Body of pancreas (tissue), 4 donors: ENCODE data around the gene ANKRD23. TPM values are rescaled to one million over a fixed set of nuclear protein-coding genes. Genes with fewer than 3 reads are reported as not detected.

Experiments
- ATAC-seq: fragments of 150-250 bp; one replicate; pipeline ENCODE4 v1.9.1; 2016
- DNase-seq, 4 donors: peaks; one replicate each; pipeline ENCODE4 v3.0.0-alpha.2; 2019
- H3K27ac ChIP-seq, 4 donors: fragments of 200-600 bp; sonication (generic); 1 replicate in 3 of 4; 2 replicates in 1 of 4; pipeline versions ENCODE4 v1.5.1 to v1.6.1; 2016 to 2019; ENCODE audit warnings: mild to moderate bottlenecking in 1 of 4, mixed read lengths in 1 of 4, moderate library complexity in 1 of 4
- H3K27me3 ChIP-seq, 2 donors: fragments of 200-600 bp; sonication (generic); one replicate each; pipeline ENCODE4 v1.6.0; 2016; ENCODE audit warnings: mild to moderate bottlenecking in 1 of 2
- H3K36me3 ChIP-seq, 2 donors: fragments of 200-600 bp; sonication (generic); replicated peaks in 1 of 2; 2 replicates each; pipeline ENCODE4 v1.5.1; 2016; ENCODE audit warnings: low read depth in 2 of 2; ENCODE audit not compliant: insufficient read depth in 1 of 2
- H3K4me1 ChIP-seq: fragments of 200-600 bp; sonication (generic); one replicate; pipeline ENCODE4 v1.6.0; 2016
- H3K4me3 ChIP-seq, 2 donors: fragments of 200-600 bp; sonication (generic); 1 replicate in 1 of 2; 2 replicates in 1 of 2; pipeline ENCODE4 v1.5.1; 2016 to 2019
- H3K9me3 ChIP-seq, 3 donors: fragments of 200-600 bp; sonication (generic); 1 replicate in 2 of 3; 2 replicates in 1 of 3; pipeline ENCODE4 v1.5.1; 2016
- POLR2A ChIP-seq, 3 donors: fragments of 450-650 bp; IDR thresholded peaks; one replicate each; pipeline ENCODE4 v1.6.1; 2016; ENCODE audit warnings: antibody characterized with exemption in 3 of 3, mild to moderate bottlenecking in 2 of 3
- WGBS, 2 donors: methylation state at CpG; one replicate each; pipeline ENCODE4 v1.1.5; 2017; 5-methylcytosine and 5-hydroxymethylcytosine counted together
- intact Hi-C: fragments of 100-400 bp; cut with DNase I; formaldehyde crosslinking; loops from one replicate; pipeline ENCODE4 v1.15.1; 2023
- total RNA-seq, 2 donors: library from RNA; depleted of rRNA; stranded (reverse); fragments of >200 nt; gene quantifications; one replicate each; pipeline ENCODE4 v1.1.0, GENCODE V29; 2016
- TF ChIP-seq, protein P1 (sequence below), 7 experiments: fragments of 450-650 bp in 4 of 7; fragments of 200-600 bp in 3 of 7; sonication (generic) in 3 of 7; IDR thresholded peaks; one replicate each; pipeline ENCODE4 v1.5.1; 2016 to 2019; ENCODE audit warnings: antibody characterized with exemption in 7 of 7

ANKRD23 gene
- total RNA-seq, 2 donors from 2014 or later, result 4.2 to 12.9 TPM

DNA sequence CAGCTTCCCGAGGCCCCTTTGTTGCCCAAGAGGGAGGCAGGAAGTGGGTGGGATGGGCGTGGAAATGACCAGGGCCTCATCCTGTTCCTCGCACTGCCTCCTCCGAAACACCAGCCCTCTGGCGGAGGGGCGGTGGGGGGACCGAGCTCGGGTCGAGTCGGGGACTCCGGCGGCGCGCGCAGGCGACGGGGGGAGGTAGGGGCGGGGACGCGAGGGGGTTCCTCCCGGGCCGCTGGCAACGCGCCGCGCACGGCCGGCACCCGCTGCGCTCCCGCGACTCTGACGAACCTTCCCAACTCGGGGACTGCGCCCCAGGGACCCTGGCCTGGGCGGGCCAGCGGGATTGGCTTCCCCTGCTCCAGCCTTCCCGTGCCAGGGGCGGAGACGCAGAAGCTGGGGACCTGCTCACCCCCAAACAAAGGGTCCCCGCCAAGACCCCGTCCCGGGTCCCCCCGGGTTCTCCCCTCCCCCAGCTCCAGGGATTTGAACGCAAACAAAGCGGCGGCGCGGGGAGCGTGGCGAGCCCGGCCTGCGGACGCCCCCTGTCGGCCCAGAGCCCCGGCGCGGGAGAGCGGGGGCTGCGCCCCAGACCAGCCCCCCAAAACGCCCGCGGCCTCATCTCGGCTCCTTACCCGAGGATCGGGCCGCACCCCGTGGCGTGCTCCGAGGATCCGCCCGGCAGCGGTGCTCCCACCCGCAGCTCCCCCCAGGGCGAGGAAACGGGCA is 24.9 kb upstream of the ANKRD23 start:
- Histone ChIP-seq H3K9me3 (no peaks in the 10 kb centered on the region), H3K27ac (peak overlapping the region; percentile 76 to 95 (median 82)), H3K4me1 (peaks cover 48% of the 10 kb centered on the region), H3K36me3 (peaks cover 0 to 11% of the 10 kb centered on the region in 2 donors), H3K27me3 (no peaks in the 10 kb centered on the region), H3K4me3 (peak overlapping the region; percentile 90 to 91)
- 0 to 1% methylated on average over 1 to 40 of the region's 76 CpGs for WGBS, 2 donors
- TF ChIP-seq, protein P1, sequence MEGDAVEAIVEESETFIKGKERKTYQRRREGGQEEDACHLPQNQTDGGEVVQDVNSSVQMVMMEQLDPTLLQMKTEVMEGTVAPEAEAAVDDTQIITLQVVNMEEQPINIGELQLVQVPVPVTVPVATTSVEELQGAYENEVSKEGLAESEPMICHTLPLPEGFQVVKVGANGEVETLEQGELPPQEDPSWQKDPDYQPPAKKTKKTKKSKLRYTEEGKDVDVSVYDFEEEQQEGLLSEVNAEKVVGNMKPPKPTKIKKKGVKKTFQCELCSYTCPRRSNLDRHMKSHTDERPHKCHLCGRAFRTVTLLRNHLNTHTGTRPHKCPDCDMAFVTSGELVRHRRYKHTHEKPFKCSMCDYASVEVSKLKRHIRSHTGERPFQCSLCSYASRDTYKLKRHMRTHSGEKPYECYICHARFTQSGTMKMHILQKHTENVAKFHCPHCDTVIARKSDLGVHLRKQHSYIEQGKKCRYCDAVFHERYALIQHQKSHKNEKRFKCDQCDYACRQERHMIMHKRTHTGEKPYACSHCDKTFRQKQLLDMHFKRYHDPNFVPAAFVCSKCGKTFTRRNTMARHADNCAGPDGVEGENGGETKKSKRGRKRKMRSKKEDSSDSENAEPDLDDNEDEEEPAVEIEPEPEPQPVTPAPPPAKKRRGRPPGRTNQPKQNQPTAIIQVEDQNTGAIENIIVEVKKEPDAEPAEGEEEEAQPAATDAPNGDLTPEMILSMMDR (IDR thresholded peaks at IDR 0.05), result peak; percentile 46 to 79 (median 59)
- peak; percentile 10 to 47 (median 37) for TF ChIP-seq POLR2A (IDR thresholded peaks at IDR 0.05)
- peak; percentile 70 to 86 (median 82) for DNase-seq
- peak; percentile 58 for ATAC-seq
- intact Hi-C loops, result no loop called here

DNA sequence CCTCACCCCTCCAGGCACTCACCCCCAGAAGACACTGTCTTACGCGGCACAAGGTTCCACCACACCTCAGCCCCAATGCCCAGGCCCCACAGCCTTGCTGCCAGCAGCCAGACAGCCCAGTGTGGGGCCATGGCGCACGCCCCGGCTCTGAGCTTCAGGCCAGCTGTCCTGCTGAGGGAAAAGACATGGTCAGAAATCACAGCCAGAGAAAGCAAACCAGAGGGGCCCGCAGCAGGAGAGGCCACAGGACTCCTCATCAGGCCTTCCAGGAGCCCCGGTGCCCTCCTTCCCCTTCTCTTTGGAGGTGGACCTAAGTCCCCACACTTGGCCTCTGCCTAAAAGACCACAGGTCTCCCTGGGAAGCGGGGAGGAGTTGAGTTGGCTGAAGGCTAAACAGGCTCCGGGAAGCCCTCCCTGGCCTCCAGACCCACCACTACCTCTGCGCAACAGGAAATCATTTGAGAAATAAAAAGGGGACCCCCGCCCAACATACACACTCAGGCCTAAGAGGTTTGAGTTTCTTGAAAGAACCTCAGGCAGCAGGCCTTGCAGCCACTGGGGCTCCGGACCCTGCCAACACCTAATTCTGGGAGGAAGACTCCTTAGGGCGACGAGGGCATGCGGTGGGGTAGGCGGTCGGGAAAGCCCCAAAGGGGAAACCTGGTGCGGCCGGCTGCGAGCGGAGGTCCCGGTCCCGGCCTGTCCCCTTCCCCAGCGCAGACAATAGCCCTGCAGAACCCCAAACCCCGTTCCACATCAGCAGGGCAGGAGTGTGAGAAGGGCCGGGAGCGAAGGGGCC is 24.1 kb upstream of the ANKRD23 start:
- Histone ChIP-seq H3K27ac (peak overlapping the region in 3 of 4 donors; percentile 78 to 95 (median 86)), H3K27me3 (no peaks in the 10 kb centered on the region), H3K9me3 (no peaks in the 10 kb centered on the region), H3K36me3 (peaks cover 0 to 12% of the 10 kb centered on the region in 2 donors), H3K4me3 (peak overlapping the region; percentile 90 to 91), H3K4me1 (peaks cover 40% of the 10 kb centered on the region)
- TF ChIP-seq, protein P1 (IDR thresholded peaks at IDR 0.05), result no peak
- TF ChIP-seq POLR2A (IDR thresholded peaks at IDR 0.05), result no peak
- no peak for DNase-seq
- intact Hi-C loops, result no loop called here
- no peak for ATAC-seq
- WGBS, 2 donors, result 31 to 34% methylated on average over 15 to 27 of the region's 27 CpGs

DNA sequence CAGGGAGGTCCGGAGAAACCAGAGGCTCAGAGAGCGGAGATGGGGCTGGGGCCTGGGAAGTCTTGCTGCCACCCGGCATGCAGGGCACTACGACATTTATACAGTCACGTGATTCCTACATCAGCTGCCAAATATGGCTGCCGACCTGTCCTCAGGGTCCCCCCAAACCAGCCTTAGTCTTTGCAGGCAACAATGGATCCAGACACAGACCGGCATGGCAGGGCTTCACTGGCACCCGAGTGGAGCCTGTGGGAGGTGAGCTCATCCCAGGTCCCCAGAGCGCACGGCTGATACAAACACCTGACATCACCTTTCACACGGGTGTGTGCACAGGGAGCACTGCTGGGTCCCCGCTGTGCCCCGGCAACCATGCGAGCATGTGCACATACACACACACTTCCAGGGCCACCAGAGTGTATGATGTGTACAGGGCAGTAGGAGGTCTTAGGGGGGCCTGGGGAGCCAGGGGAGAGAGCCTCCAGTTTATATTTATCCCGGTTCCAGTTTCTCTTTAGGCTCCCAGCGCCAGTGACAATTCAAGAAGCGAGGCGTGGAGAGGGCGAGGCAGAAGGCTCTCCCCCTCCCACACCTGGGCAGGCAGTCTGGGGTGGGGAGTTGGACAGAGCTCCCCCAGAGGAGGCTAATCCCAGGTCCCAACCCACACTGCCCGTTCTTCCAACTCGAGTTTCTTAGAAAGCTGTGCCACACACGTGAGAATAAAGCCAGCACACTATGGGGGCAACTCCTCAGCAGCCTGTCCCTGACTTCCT is 23.4 kb upstream of the ANKRD23 start:
- intact Hi-C loops, result no loop called here
- Histone ChIP-seq H3K9me3 (no peaks in the 10 kb centered on the region), H3K36me3 (peaks cover 0 to 12% of the 10 kb centered on the region in 2 donors), H3K4me3 (no peak overlapping the region), H3K27ac (peak overlapping the region in 3 of 4 donors; percentile 78 to 95 (median 86)), H3K4me1 (peaks cover 35% of the 10 kb centered on the region), H3K27me3 (no peaks in the 10 kb centered on the region)
- 70 to 76% methylated on average over 16 to 22 of the region's 22 CpGs for WGBS, 2 donors
- peak in 1 of 4 donors; percentile 16 for DNase-seq
- no peak for ATAC-seq
- TF ChIP-seq, protein P1 (IDR thresholded peaks at IDR 0.05), result no peak
- no peak for TF ChIP-seq POLR2A (IDR thresholded peaks at IDR 0.05)

DNA sequence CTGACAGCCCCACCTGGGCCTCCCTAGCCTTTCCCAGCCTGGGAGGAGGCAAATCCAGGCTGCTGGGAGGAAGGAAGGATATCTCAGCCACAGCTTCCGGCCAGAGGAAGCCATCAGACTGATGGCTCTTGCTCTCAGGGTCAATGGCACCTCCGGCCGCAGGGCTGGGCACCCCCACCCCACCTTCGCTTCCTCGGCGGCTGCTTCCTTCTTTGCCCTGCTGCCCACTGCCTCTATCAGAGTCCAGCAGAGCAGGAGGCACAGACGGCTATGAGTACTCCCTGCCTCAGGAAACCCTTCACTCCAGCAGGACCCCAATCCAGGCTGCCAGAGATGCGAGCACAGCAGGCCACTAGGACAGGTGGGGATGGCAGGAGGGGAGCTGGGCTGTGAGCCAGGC is 22.8 kb upstream of the ANKRD23 start:
- Histone ChIP-seq H3K4me3 (no peak overlapping the region), H3K27me3 (no peaks in the 10 kb centered on the region), H3K36me3 (peaks cover 0 to 12% of the 10 kb centered on the region in 2 donors), H3K9me3 (no peaks in the 10 kb centered on the region), H3K4me1 (peaks cover 35% of the 10 kb centered on the region), H3K27ac (peak overlapping the region in 1 of 4 donors; percentile 50)
- DNase-seq (no peak), ATAC-seq (no peak)
- intact Hi-C loops, result no loop called here
- WGBS, 2 donors, result 64 to 85% methylated on average over 4 to 8 of the region's 8 CpGs
- no peak for TF ChIP-seq POLR2A (IDR thresholded peaks at IDR 0.05)
- TF ChIP-seq, protein P1 (IDR thresholded peaks at IDR 0.05), result no peak
